WERI-Rb-1 (cell line): Measurements from ENCODE around the gene TP73.

ENCODE experiments used
- DNase-seq: peaks from one replicate; pipeline ENCODE4 v3.0.0-alpha.2; 2020
- H3K27ac ChIP-seq: fragments of 250-450 bp; sonication (Bioruptor Pico); 2 replicates; pipeline ENCODE4 v1.5.1; 2020; ENCODE audit warnings: mild to moderate bottlenecking, moderate library complexity
- H3K27me3 ChIP-seq: fragments of 250-450 bp; sonication (Bioruptor Pico); 2 replicates; pipeline ENCODE4 v1.5.1; 2021; ENCODE audit warnings: mild to moderate bottlenecking, low read depth, moderate library complexity; ENCODE audit not compliant: insufficient read depth, severe bottlenecking
- H3K36me3 ChIP-seq: fragments of 250-450 bp; sonication (Bioruptor Pico); 2 replicates; pipeline ENCODE4 v1.5.1; 2020; ENCODE audit warnings: mild to moderate bottlenecking, moderate library complexity
- H3K4me3 ChIP-seq: 2 replicates; pipeline ENCODE4 v1.5.1; 2011; ENCODE audit warnings: low read depth, mild to moderate bottlenecking, control low read depth, low read length
- H3K9me3 ChIP-seq: fragments of 250-450 bp; sonication (Bioruptor Pico); 2 replicates; pipeline ENCODE4 v1.5.1; 2021; ENCODE audit warnings: mild to moderate bottlenecking, moderate library complexity; ENCODE audit not compliant: severe bottlenecking
- TF ChIP-seq, protein P1 (sequence below): IDR thresholded peaks from 2 replicates; pipeline ENCODE4 v1.5.1; 2011; ENCODE audit warnings: low read depth, mild to moderate bottlenecking, control low read depth, inconsistent platforms, low read length

TP73 gene

DNA sequence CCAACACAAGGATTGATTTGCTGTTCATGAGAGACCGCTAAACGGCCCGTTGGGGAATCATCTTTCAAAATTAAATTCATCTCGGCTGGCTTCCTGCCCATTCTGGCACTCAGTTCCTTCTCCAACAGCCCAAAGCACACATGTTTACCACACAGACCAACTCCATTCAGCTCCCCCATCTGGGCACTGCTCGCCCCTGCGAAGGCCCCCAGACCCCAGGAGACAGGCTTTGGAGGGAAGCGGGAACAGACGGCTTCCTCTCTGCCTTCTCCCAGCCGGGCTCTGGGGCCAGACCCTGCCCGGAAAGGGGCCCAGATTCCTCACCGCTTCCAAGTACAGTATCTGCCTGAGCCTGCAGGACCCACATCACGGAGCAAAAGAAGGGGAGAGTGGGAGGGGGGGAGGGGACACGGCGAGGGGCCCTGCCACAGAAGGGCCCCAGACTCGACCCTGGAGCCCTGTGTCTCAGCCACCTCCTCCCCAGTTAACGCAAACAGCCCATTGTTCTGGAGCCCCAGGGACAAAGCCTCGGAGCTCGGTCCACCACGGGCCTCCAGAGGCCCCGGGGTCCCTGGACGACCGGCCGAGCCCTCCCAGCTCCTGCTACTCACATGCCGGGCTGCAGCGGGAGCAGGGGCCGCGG is 41.7 kb upstream of the TP73 start:
- Histone ChIP-seq H3K36me3 (no peaks in the 10 kb centered on the region), H3K4me3 (peak overlapping the region; percentile 47), H3K27ac (peak overlapping the region; percentile 21), H3K9me3 (no peaks in the 10 kb centered on the region), H3K27me3 (peaks cover 4% of the 10 kb centered on the region)
- DNase-seq = no peak
- TF ChIP-seq, protein P1, sequence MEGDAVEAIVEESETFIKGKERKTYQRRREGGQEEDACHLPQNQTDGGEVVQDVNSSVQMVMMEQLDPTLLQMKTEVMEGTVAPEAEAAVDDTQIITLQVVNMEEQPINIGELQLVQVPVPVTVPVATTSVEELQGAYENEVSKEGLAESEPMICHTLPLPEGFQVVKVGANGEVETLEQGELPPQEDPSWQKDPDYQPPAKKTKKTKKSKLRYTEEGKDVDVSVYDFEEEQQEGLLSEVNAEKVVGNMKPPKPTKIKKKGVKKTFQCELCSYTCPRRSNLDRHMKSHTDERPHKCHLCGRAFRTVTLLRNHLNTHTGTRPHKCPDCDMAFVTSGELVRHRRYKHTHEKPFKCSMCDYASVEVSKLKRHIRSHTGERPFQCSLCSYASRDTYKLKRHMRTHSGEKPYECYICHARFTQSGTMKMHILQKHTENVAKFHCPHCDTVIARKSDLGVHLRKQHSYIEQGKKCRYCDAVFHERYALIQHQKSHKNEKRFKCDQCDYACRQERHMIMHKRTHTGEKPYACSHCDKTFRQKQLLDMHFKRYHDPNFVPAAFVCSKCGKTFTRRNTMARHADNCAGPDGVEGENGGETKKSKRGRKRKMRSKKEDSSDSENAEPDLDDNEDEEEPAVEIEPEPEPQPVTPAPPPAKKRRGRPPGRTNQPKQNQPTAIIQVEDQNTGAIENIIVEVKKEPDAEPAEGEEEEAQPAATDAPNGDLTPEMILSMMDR = no peak

DNA sequence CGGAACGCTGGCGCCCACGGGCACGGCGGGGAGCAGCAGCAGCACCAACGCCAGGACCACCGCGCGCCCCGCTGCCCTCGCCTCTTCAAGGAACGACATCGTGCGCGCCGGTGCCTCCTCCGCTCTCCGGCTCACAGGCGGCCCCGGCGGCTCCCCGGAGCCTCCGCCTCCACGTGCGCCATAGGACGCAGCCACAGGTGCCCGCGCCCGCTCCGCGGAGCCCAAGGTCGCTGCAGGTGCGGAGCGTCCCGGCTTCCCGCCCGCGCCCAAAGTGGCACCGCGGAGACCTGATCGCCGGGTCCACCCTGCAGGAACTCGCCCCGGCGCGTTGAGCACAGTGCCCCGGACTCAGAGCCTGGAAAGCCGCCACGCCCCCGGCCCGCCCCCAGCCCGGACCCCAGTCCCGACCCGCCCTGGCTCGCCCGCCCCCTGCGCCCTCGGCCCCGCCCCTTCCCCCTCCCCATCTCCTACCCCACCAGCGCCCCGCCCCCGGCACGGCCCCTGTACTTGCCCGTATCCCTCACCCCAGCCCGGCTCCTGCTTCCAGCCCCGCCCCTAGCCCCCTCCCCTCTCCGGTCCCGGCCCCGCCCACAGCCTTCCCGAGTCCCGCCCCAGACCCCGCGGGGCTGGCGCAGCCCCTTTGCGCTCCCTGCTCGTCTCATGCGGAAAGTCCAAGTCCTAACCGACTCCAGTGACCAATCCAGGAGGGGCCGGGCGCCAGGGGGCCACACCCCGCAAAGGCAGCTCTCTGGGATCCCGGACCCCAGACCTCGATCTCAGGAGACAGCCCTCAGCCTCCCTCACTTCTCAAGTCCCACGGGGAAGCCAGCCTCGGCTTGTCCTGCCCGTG is 40.9 kb upstream of the TP73 start, which contains the start of gene MEGF6:
TSS of gene MEGF6 (minus strand) at position 339 of the 850 bp plus-strand sequence. CDS start at position 99, 240 bp downstream.
- DNase-seq = peak; percentile 96
- H3K27ac ChIP-seq = peak within 1 kb of the TSS; percentile 41
- H3K27me3 ChIP-seq = peaks cover 4% of the 10 kb centered on the region
- TF ChIP-seq, protein P1 = no peak
- H3K9me3 ChIP-seq = no peaks in the 10 kb centered on the region
- H3K4me3 ChIP-seq = peak within 1 kb of the TSS; percentile 49
- no peaks in the 10 kb centered on the region for H3K36me3 ChIP-seq

DNA sequence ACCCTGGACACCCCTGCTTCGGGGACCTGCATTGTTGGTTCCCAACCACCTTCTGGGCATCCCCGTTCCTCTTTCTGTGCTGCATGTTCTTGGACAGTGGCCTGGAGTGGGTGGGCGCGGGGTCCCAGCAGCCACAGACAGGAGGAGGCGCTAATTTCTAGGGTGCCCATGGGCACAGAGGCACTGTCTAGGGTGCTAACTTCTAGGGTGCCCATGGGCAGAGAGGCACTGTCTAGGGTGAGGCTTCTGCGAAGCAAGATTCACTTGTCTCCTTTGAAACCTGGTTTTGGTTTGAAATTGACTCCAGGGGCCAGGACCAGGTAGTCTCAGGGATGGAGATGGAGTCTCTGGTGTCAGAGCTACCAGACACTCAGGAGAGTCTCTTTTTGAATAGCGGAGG is 40.2 kb upstream of the TP73 start:
- Histone ChIP-seq H3K36me3 (no peaks in the 10 kb centered on the region), H3K9me3 (no peaks in the 10 kb centered on the region), H3K27ac (no peak overlapping the region), H3K4me3 (peak overlapping the region; percentile 49), H3K27me3 (peaks cover 4% of the 10 kb centered on the region)
- TF ChIP-seq, protein P1 = no peak
- no peak for DNase-seq

DNA sequence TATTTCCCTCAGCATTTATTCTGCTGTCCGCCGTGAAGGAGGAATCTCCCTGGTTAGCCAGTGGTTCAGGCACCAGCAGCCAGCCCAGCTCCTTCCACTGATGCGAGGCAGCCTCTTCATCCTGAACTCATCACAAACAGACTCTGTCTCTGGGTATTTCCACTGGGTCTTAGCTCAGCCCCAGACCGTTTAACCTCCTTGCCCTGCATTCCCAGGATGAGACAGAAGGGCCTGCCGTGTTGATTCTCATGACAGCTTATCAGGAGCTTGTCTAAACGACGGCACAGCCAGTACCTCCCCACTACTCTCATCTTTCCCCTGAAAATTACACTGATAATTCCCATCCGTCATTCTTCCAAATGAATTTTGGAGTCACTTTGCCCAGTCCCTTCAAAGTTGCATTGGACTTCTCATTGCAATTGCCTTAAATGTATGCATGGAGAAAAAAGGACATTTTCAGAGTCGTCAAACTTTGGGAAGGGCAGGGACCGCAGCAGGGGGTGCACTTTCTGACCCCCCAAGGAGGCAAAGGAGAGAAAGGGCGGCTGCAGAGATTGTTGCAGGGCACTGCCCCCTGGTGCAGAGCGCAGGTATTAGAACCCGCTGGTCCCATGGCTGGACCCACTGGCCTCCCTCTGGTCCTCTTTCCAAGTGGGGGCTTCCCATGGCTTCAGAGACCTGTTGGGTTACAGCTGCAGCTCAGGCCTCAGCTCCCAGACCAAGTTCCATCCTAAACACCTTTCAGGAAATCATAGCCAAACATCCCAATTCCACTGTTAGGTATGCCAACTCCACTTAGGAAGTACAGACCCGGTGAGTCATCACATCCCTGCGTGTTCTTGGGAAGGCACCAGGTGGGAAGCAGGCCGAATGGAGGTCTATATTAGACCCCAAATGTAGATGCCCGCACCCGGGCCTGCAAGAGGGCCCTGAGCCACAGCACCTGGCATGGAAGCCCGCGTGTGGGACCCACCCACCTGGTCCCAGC is 37.3 kb upstream of the TP73 start:
- Histone ChIP-seq H3K36me3 (no peaks in the 10 kb centered on the region), H3K9me3 (no peaks in the 10 kb centered on the region), H3K27ac (no peak overlapping the region), H3K4me3 (no peak overlapping the region), H3K27me3 (peaks cover 4% of the 10 kb centered on the region)
- peak; percentile 54 for DNase-seq
- TF ChIP-seq, protein P1 = peak; percentile 92

DNA sequence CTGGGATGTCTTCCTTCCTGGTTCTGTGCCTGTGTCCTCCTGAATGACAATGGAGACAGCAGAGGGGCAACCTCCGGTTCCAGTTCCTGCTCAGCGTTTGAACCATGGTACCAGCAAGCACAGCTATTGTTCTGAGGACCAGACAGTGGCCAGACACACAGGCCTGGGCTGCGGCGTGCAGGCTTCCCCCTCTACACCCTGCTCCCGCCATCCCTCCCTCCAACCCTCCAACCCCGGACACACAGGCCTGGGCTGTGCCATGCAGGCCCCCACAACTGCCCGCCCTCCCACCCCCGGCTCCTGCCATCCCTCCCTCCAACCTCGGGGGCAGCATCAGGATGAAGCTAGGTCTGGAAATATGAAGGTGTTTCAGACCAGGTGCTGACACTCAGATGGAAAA is 35.5 kb upstream of the TP73 start:
- Histone ChIP-seq H3K36me3 (no peaks in the 10 kb centered on the region), H3K27me3 (peaks cover 3% of the 10 kb centered on the region), H3K27ac (no peak overlapping the region), H3K4me3 (no peak overlapping the region), H3K9me3 (no peaks in the 10 kb centered on the region)
- no peak for DNase-seq
- TF ChIP-seq, protein P1 = no peak
